ENCODE measurements around the gene RAB20. TPM values are rescaled to one million over a fixed set of nuclear protein-coding genes. Genes with fewer than 3 reads are reported as not detected.
A peak's percentile ranks its signal among the peaks of the same experiment; 100 is the strongest.

Gene RAB20
- polyA plus RNA-seq, 6 donors from 2014 or later, result 0.74 to 3.4 (median 2.0) TPM; not detected in 1

GRCh38 chr13:110518226-110518525 lies 43.3 kb downstream of the RAB20 start:
- Mint-ChIP-seq H3K27ac (no peak overlapping the region), H3K27me3 (peaks cover 0 to 10% (median 0%) of the 10 kb centered on the region in 3 donors), H3K4me3 (no peak overlapping the region), H3K36me3 (no peaks in the 10 kb centered on the region), H3K9me3 (no peaks in the 10 kb centered on the region), H3K4me1 (peaks cover 0 to 7% (median 0%) of the 10 kb centered on the region in 3 donors)
- no peak for ATAC-seq (ENCODE audit: low read depth in 2 of 2)
- no peak for DNase-seq

- ATAC-seq (ENCODE audit: low read depth in 2 of 2) (no peak), DNase-seq (no peak)
- Mint-ChIP-seq H3K27ac (no peak overlapping the region), H3K27me3 (peaks cover 0 to 7% (median 0%) of the 10 kb centered on the region in 3 donors), H3K4me1 (peaks cover 0 to 7% (median 0%) of the 10 kb centered on the region in 3 donors), H3K9me3 (no peaks in the 10 kb centered on the region), H3K4me3 (no peak overlapping the region), H3K36me3 (no peaks in the 10 kb centered on the region)
Observed at GRCh38 chr13:110517505-110518225, 43.9 kb downstream of the RAB20 start.

GRCh38 chr13:110516500-110516899 lies 45.0 kb downstream of the RAB20 start:
- Mint-ChIP-seq H3K36me3 (no peaks in the 10 kb centered on the region), H3K4me3 (no peak overlapping the region), H3K27me3 (peaks cover 0 to 5% (median 0%) of the 10 kb centered on the region in 3 donors), H3K9me3 (no peaks in the 10 kb centered on the region), H3K4me1 (peaks cover 0 to under 1% (median 0%) of the 10 kb centered on the region in 3 donors), H3K27ac (no peak overlapping the region)
- no peak for ATAC-seq (ENCODE audit: low read depth in 2 of 2)
- no peak for DNase-seq

GRCh38 chr13:110512198-110512740 lies 49.3 kb downstream of the RAB20 start:
- H3K4me3 Mint-ChIP-seq, result no peak overlapping the region
- H3K27me3 Mint-ChIP-seq, result peaks cover 0 to 5% (median under 1%) of the 10 kb centered on the region in 3 donors
- DNase-seq (no peak), ATAC-seq (ENCODE audit: low read depth in 2 of 2) (no peak)
- H3K27ac Mint-ChIP-seq, result no peak overlapping the region
- H3K36me3 Mint-ChIP-seq, result no peaks in the 10 kb centered on the region
- H3K4me1 Mint-ChIP-seq, result peaks cover 3 to 12% (median 10%) of the 10 kb centered on the region in 3 donors
- H3K9me3 Mint-ChIP-seq, result no peaks in the 10 kb centered on the region

DNA sequence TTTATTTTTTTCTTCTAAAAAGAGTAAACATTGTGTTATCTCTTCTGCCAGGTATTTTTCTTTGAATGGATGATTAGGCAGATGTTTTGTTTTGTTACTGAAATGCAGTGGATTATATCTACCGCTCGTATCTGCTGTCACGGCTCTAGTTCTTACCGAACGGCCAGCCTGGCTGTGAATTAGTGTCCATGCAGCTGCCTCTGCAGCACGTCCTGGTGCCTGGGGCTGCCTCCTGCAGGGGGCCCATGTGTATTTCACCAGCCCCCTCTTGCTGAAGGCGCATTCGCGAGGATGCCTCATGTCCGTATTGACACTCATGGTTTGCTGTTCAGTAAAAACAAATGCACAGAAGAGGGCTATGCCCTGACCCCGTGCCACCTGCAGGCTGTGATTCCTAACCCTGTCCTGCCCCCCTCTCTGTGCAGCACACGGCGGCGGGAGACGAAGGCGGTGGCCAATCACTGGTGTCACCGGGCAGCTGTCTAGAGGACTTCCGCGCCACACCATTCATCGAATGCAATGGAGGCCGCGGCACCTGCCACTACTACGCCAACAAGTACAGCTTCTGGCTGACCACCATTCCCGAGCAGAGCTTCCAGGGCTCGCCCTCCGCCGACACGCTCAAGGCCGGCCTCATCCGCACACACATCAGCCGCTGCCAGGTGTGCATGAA lies 49.9 kb downstream of the RAB20 start:
- Mint-ChIP-seq H3K4me3 (peak overlapping the region in 1 of 8 donors; percentile 25), H3K4me1 (peaks cover 3 to 12% (median 10%) of the 10 kb centered on the region in 3 donors), H3K27ac (no peak overlapping the region), H3K27me3 (peaks cover 0 to 6% (median 5%) of the 10 kb centered on the region in 3 donors), H3K9me3 (no peaks in the 10 kb centered on the region), H3K36me3 (no peaks in the 10 kb centered on the region)
- ATAC-seq (ENCODE audit: low read depth in 2 of 2), result no peak
- DNase-seq, result no peak

DNA sequence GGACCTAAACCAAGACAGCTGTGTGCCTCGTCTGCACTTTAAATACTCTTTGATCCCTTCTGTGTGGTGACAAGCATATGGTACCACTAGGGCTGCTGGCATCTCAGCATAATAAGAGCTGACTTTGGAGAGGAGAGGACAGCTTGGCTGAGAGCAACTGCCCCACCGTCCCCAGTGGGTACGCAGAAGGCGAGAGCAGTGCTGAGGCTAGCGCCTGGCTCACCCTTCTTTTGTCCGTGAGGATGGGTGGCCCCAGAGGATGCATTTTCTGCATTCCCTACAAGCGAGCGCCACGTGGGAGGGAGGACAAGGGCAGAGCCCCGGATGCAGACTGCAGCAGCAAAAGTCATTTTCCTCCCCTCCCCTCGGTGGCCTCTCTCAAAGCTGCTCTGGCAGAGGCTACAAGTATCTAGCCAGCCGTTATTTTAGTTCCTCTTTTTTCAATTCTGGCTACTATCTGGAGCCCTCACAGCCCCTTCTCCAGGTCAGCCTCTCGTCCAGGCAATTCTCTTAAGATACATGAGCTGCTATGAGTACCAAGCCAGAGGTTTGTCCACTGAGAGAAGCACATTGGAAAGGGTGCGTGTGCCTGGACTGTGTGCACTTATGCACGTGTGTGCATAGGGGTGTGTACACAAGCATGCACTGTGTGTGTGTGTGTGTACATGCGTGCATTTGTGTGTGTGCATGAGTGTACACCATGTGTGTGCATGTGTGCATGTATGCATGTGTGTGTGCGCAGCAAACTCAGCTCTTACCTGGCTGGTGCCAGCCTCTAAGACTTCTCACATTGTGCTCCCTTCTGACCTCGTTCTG lies 51.3 kb downstream of the RAB20 start:
- peaks cover 3 to 12% (median 10%) of the 10 kb centered on the region in 3 donors for H3K4me1 Mint-ChIP-seq
- H3K36me3 Mint-ChIP-seq, result no peaks in the 10 kb centered on the region
- H3K27ac Mint-ChIP-seq, result no peak overlapping the region
- H3K9me3 Mint-ChIP-seq, result no peaks in the 10 kb centered on the region
- no peak overlapping the region for H3K4me3 Mint-ChIP-seq
- ATAC-seq (ENCODE audit: low read depth in 2 of 2) (peak; percentile 55), DNase-seq (no peak)
- peaks cover 0 to 18% (median 5%) of the 10 kb centered on the region in 3 donors for H3K27me3 Mint-ChIP-seq

DNA sequence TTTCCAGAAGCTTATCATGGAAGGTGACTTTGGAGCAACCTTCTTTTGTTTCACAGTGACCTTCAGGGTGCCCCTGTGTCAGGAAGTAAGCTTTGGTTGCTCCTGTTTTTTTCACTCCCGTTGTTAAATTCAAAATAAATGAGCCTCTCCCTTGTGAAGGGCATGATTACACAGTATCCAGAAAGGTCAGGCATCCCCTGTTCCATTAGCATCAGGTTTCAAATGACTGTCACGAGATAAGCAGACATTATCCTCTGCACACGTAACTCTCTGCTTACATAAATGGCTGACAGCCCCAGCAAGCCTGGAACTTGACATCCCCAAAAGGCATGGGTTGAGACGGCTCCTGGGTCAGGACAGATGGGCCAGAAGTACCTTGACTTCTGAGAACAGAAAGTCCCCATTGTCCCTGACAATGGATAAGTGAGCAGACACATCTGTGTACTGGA lies 52.0 kb downstream of the RAB20 start:
- peaks cover 3 to 12% (median 10%) of the 10 kb centered on the region in 3 donors for H3K4me1 Mint-ChIP-seq
- peaks cover 0 to 18% (median 5%) of the 10 kb centered on the region in 3 donors for H3K27me3 Mint-ChIP-seq
- DNase-seq (no peak), ATAC-seq (ENCODE audit: low read depth in 2 of 2) (no peak)
- no peak overlapping the region for H3K27ac Mint-ChIP-seq
- H3K36me3 Mint-ChIP-seq, result no peaks in the 10 kb centered on the region
- H3K4me3 Mint-ChIP-seq, result peak overlapping the region in 1 of 8 donors; percentile 16
- H3K9me3 Mint-ChIP-seq, result no peaks in the 10 kb centered on the region

GRCh38 chr13:110507678-110508381 lies 53.7 kb downstream of the RAB20 start:
- Mint-ChIP-seq H3K4me1 (peaks cover 3 to 12% (median 10%) of the 10 kb centered on the region in 3 donors), H3K9me3 (no peaks in the 10 kb centered on the region), H3K4me3 (no peak overlapping the region), H3K27me3 (peaks cover 0 to 18% (median 0%) of the 10 kb centered on the region in 3 donors), H3K36me3 (no peaks in the 10 kb centered on the region), H3K27ac (no peak overlapping the region)
- DNase-seq (no peak), ATAC-seq (ENCODE audit: low read depth in 2 of 2) (no peak)

- Mint-ChIP-seq H3K27ac (peak overlapping the region in 1 of 6 donors; percentile 44), H3K27me3 (peaks cover 0 to 18% (median under 1%) of the 10 kb centered on the region in 3 donors), H3K4me1 (peaks cover 3 to 12% (median 10%) of the 10 kb centered on the region in 3 donors), H3K4me3 (no peak overlapping the region), H3K36me3 (no peaks in the 10 kb centered on the region), H3K9me3 (no peaks in the 10 kb centered on the region)
- DNase-seq, result no peak
- ATAC-seq (ENCODE audit: low read depth in 2 of 2), result no peak
Observed at GRCh38 chr13:110506859-110507566, 54.5 kb downstream of the RAB20 start.

- Mint-ChIP-seq H3K9me3 (no peaks in the 10 kb centered on the region), H3K4me1 (peaks cover 3 to 12% (median 10%) of the 10 kb centered on the region in 3 donors), H3K27ac (no peak overlapping the region), H3K27me3 (peaks cover 0 to 18% (median 5%) of the 10 kb centered on the region in 3 donors), H3K36me3 (no peaks in the 10 kb centered on the region), H3K4me3 (no peak overlapping the region)
- ATAC-seq (ENCODE audit: low read depth in 2 of 2) (no peak), DNase-seq (no peak)
Observed at GRCh38 chr13:110506396-110506795, 55.1 kb downstream of the RAB20 start.

DNA sequence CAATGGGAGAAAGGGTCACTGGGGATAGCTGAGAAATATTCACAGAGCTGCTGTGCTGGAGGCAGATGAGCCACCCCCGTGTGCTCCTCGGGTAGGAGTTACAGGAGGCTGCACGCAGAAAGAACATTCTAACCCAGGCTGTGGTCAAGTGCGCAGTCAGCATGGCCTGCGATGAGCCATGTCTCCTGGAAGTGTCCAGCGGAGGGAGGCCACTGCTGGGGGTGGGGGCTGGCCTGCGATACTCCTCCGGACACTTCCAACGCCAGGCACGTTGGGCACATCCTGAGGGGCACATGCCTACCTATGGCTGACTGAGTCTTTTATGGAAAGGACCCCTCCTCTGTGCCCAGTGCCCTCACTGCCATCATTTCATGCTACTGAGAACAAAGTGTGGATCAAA lies 55.9 kb downstream of the RAB20 start:
- ATAC-seq (ENCODE audit: low read depth in 2 of 2) (no peak), DNase-seq (no peak)
- Mint-ChIP-seq H3K4me3 (no peak overlapping the region), H3K4me1 (peaks cover 3 to 11% (median 10%) of the 10 kb centered on the region in 3 donors), H3K9me3 (peaks cover 0 to 4% (median 2%) of the 10 kb centered on the region in 7 donors), H3K27me3 (peaks cover 0 to 24% (median 5%) of the 10 kb centered on the region in 3 donors), H3K36me3 (no peaks in the 10 kb centered on the region), H3K27ac (peak overlapping the region in 1 of 6 donors; percentile 9)

GRCh38 chr13:110503979-110504499 lies 57.5 kb downstream of the RAB20 start:
- peaks cover 0 to 31% (median 5%) of the 10 kb centered on the region in 3 donors for H3K27me3 Mint-ChIP-seq
- peak overlapping the region in 1 of 6 donors; percentile 12 for H3K27ac Mint-ChIP-seq
- H3K36me3 Mint-ChIP-seq, result peaks cover 5 to 14% of the 10 kb centered on the region in 2 donors
- no peak for DNase-seq
- H3K4me3 Mint-ChIP-seq, result peak overlapping the region in 1 of 8 donors; percentile 33
- no peaks in the 10 kb centered on the region for H3K4me1 Mint-ChIP-seq
- no peak for ATAC-seq (ENCODE audit: low read depth in 2 of 2)
- H3K9me3 Mint-ChIP-seq, result peaks cover 0 to 19% (median 3%) of the 10 kb centered on the region in 7 donors

All from naive B cell (primary cell).